Motor neuron (in vitro differentiated cells): ENCODE measurements around the gene IFT81. TPM values are rescaled to one million over a fixed set of nuclear protein-coding genes. Genes with fewer than 3 reads are reported as not detected.
"Not testable (repeated sequence)": the region's sequence is repeated elsewhere in the genome, so short reads cannot be mapped to it uniquely, and the experiment has no call there.

Experiments
- ATAC-seq, 8 experiments: fragments of 200-7000 bp; cut with Tn5 transposase; replicated peaks in 6 of 8; 2 replicates each; pipeline ENCODE4 v1.8.0; 2021; ENCODE audit warnings: mild to moderate bottlenecking in 8 of 8, moderate library complexity in 8 of 8
- H3K27ac ChIP-seq, 2 donors: fragments of 250-450 bp; sonication (Bioruptor Pico); 2 replicates each; pipeline ENCODE4 v1.9.0; 2021; ENCODE audit warnings: antibody characterized with exemption in 2 of 2, mild to moderate bottlenecking in 2 of 2, moderate library complexity in 1 of 2
- H3K4me1 ChIP-seq, 2 donors: fragments of 250-450 bp; sonication (Bioruptor Pico); replicated peaks in 1 of 2; 2 replicates each; pipeline ENCODE4 v1.6.1; 2021; ENCODE audit warnings: antibody characterized with exemption in 2 of 2, mild to moderate bottlenecking in 2 of 2, moderate library complexity in 1 of 2
- H3K4me3 ChIP-seq, 5 donors: fragments of 250-450 bp; sonication (Bioruptor Pico); 2 replicates each; pipeline ENCODE4 v1.9.0; 2021; ENCODE audit warnings: antibody characterized with exemption in 5 of 5, mild to moderate bottlenecking in 5 of 5, moderate library complexity in 4 of 5
- WGBS, 10 experiments: fragments of 450-650 bp; shearing (Covaris generic); methylation state at CpG; one replicate each; pipeline ENCODE4 v1.0.0; 2022; 5-methylcytosine and 5-hydroxymethylcytosine counted together
- in situ Hi-C, 9 experiments: fragments of 400-800 bp; cut with MboI; loops; one replicate each; pipeline ENCODE4 v1.15.0; 2021; ENCODE audit warnings: low sequenced_read_pairs in 9 of 9, low pct_unique_long_range_greater_than_20kb in 2 of 9; ENCODE audit not compliant: unreplicated experiment in 9 of 9
- total RNA-seq, 8 experiments: library from RNA; unstranded; fragments of 300-600 nt; gene quantifications; 2 replicates each; pipeline versions ENCODE4 v1.2.3 to v1.2.4, GENCODE V29; 2022

IFT81 gene
- total RNA-seq, 8 experiments from 2014 or later: 5.3 to 51.5 (median 33.7) TPM

- Histone ChIP-seq H3K4me1 (peaks cover 18 to 27% of the 10 kb centered on the region in 2 donors), H3K4me3 (no peak overlapping the region), H3K27ac (peak overlapping the region in 1 of 2 donors; percentile 16)
- in situ Hi-C loops: no loop called here
- WGBS, 10 experiments: 14 to 90% (median 56%) methylated on average over 1 of the region's 1 CpG; no CpG with 5 or more reads in 2 of the 10 experiments
- ATAC-seq: peak in 4 of 8 experiments; percentile 11 to 49 (median 41)
Observed at GRCh38 chr12:110200124-110200417, 75.9 kb downstream of the IFT81 start.

- ATAC-seq: no peak
- in situ Hi-C loops: no loop called here
- Histone ChIP-seq H3K4me3 (no peak overlapping the region), H3K4me1 (peaks cover 18 to 23% of the 10 kb centered on the region in 2 donors), H3K27ac (no peak overlapping the region)
- WGBS, 10 experiments: 83 to 100% (median 100%) methylated on average over 1 of the region's 1 CpG; no CpG with 5 or more reads in 5 of the 10 experiments
Observed at GRCh38 chr12:110201995-110202394, 77.8 kb downstream of the IFT81 start.

- ATAC-seq: no peak
- peaks cover 18 to 22% of the 10 kb centered on the region in 2 donors for H3K4me1 ChIP-seq
- no peak overlapping the region for H3K27ac ChIP-seq
- H3K4me3 ChIP-seq: no peak overlapping the region
- WGBS, 10 experiments: 100% methylated on average over 1 to 2 of the region's 2 CpGs; no CpG with 5 or more reads in 5 of the 10 experiments
- in situ Hi-C loops: no loop called here
Observed at GRCh38 chr12:110203546-110203945, 79.4 kb downstream of the IFT81 start.

GRCh38 chr12:110205931-110206330, 81.8 kb downstream of the IFT81 start:
- no peaks in the 10 kb centered on the region for H3K4me1 ChIP-seq
- no peak for ATAC-seq
- WGBS, 10 experiments: 90 to 100% (median 100%) methylated on average over 1 to 2 of the region's 2 CpGs
- H3K4me3 ChIP-seq: no peak overlapping the region
- no peak overlapping the region for H3K27ac ChIP-seq
- in situ Hi-C loops: no loop called here

- in situ Hi-C loops, H3K27ac ChIP-seq, H3K4me1 ChIP-seq, H3K4me3 ChIP-seq: not testable (repeated sequence)
- 5 to 100% (median 94%) methylated on average over 3 to 6 of the region's 10 CpGs; no CpG with 5 or more reads in 1 of the 10 experiments for WGBS, 10 experiments
- ATAC-seq: peak in 3 of 8 experiments; percentile 62 to 89 (median 78)
Observed at GRCh38 chr12:110211639-110212536, 87.7 kb downstream of the IFT81 start.

- no peak for ATAC-seq
- 40 to 99% (median 94%) methylated on average over 3 to 7 of the region's 7 CpGs for WGBS, 10 experiments
- no peak overlapping the region for H3K4me3 ChIP-seq
- no peaks in the 10 kb centered on the region for H3K4me1 ChIP-seq
- in situ Hi-C loops: no loop called here
- H3K27ac ChIP-seq: no peak overlapping the region
Observed at GRCh38 chr12:110217996-110218674, 94.0 kb downstream of the IFT81 start.

- Histone ChIP-seq H3K27ac (no peak overlapping the region), H3K4me3 (no peak overlapping the region), H3K4me1 (no peaks in the 10 kb centered on the region)
- no peak for ATAC-seq
- in situ Hi-C loops: loop anchor here in 1 of 9 experiments (10.0 kb wide), 1 partner anchor 117 kb away; no protein-coding TSS in a partner anchor
Observed at GRCh38 chr12:110222027-110222426, 97.9 kb downstream of the IFT81 start.

- in situ Hi-C loops: loop anchor here in 1 of 9 experiments (10.0 kb wide), 1 partner anchor 118 kb away; no protein-coding TSS in a partner anchor
- H3K4me3 ChIP-seq: no peak overlapping the region
- H3K27ac ChIP-seq: no peak overlapping the region
- WGBS, 10 experiments: 0 to 89% (median 57%) methylated on average over 1 of the region's 1 CpG; no CpG with 5 or more reads in 3 of the 10 experiments
- ATAC-seq: no peak
- H3K4me1 ChIP-seq: no peaks in the 10 kb centered on the region
Observed at GRCh38 chr12:110222433-110222832, 98.3 kb downstream of the IFT81 start.

- Histone ChIP-seq H3K4me3 (no peak overlapping the region), H3K4me1 (no peaks in the 10 kb centered on the region), H3K27ac (no peak overlapping the region)
- 7 to 94% (median 67%) methylated on average over 2 to 4 of the region's 4 CpGs; no CpG with 5 or more reads in 2 of the 10 experiments for WGBS, 10 experiments
- in situ Hi-C loops: loop anchor here in 1 of 9 experiments (10.0 kb wide), 1 partner anchor 119 kb away; no protein-coding TSS in a partner anchor
- peak in 3 of 8 experiments; percentile 11 to 21 (median 12) for ATAC-seq
Observed at GRCh38 chr12:110223777-110224378, 99.7 kb downstream of the IFT81 start.

GRCh38 chr12:110224379-110225304, 100.5 kb downstream of the IFT81 start:
- no peak overlapping the region for H3K27ac ChIP-seq
- in situ Hi-C loops: loop anchor here in 1 of 9 experiments (10.0 kb wide), 1 partner anchor 120 kb away; no protein-coding TSS in a partner anchor
- no peak overlapping the region for H3K4me3 ChIP-seq
- 10 to 96% (median 71%) methylated on average over 1 to 10 of the region's 10 CpGs for WGBS, 10 experiments
- no peaks in the 10 kb centered on the region for H3K4me1 ChIP-seq
- peak in 3 of 8 experiments; percentile 68 to 91 (median 91) for ATAC-seq

GRCh38 chr12:110227138-110227537, 103.0 kb downstream of the IFT81 start:
- no peak for ATAC-seq
- Histone ChIP-seq H3K4me3 (no peak overlapping the region), H3K4me1 (no peaks in the 10 kb centered on the region), H3K27ac (no peak overlapping the region)
- WGBS, 10 experiments: 93 to 100% (median 100%) methylated on average over 1 to 3 of the region's 3 CpGs; no CpG with 5 or more reads in 1 of the 10 experiments
- in situ Hi-C loops: loop anchor here in 1 of 9 experiments (10.0 kb wide), 1 partner anchor 122 kb away; no protein-coding TSS in a partner anchor

GRCh38 chr12:110228348-110228747, 104.2 kb downstream of the IFT81 start:
- in situ Hi-C loops: loop anchor here in 1 of 9 experiments (10.0 kb wide), 1 partner anchor 124 kb away; no protein-coding TSS in a partner anchor
- not testable (repeated sequence) for H3K27ac ChIP-seq, H3K4me1 ChIP-seq, H3K4me3 ChIP-seq, ATAC-seq
- WGBS, 10 experiments: 91 to 100% (median 95%) methylated on average over 1 to 4 of the region's 4 CpGs; no CpG with 5 or more reads in 1 of the 10 experiments
